H1 (cell line): Measurements from ENCODE around the gene SLC7A9. TPM values are rescaled to one million over a fixed set of nuclear protein-coding genes. Genes with fewer than 3 reads are reported as not detected.

Experiments
- EGR1 ChIP-seq: IDR thresholded peaks from 2 replicates; pipeline ENCODE4 v1.6.1; 2011; ENCODE audit warnings: low read depth, low read length, borderline replicate concordance
- polyA plus RNA-seq, 7 experiments: library from polyadenylated mRNA; depleted of rRNA in 3 of 7; stranded (reverse) in 5 of 7; unstranded in 2 of 7; fragments of >200 nt in 5 of 7; fragments of 200-250 nt in 2 of 7; gene quantifications; 1 replicate in 5 of 7; 2 replicates in 1 of 7; 4 replicates in 1 of 7; pipeline versions ENCODE4 v1.2.1 to v1.2.3, GENCODE V29; 2011 to 2013; ENCODE audit warnings: missing spikeins in 2 of 7, mixed read lengths in 2 of 7
- total RNA-seq: library from RNA; stranded (reverse); fragmentation: NEBNext Ultra II Directional; extraction: Animal tissue kit (Norgen Biotek cat#: 25700); gene quantifications from 2 replicates; pipeline ENCODE4 v1.2.1, GENCODE V29; 2021
- TF ChIP-seq, protein P1 (sequence below): fragments of 300-600 bp; sonication (generic); IDR thresholded peaks from 2 replicates; pipeline ENCODE4 v1.7.1; 2012; ENCODE audit warnings: low read length, moderate library complexity, mild to moderate bottlenecking, inconsistent platforms; ENCODE audit not compliant: insufficient replicate concordance

Gene SLC7A9
- total and polyA plus RNA-seq, 2 of the 8 experiments (the other 6 are each of a cell fraction or from before 2014, with no cell fraction given): 0.15 TPM; not detected in 1

DNA sequence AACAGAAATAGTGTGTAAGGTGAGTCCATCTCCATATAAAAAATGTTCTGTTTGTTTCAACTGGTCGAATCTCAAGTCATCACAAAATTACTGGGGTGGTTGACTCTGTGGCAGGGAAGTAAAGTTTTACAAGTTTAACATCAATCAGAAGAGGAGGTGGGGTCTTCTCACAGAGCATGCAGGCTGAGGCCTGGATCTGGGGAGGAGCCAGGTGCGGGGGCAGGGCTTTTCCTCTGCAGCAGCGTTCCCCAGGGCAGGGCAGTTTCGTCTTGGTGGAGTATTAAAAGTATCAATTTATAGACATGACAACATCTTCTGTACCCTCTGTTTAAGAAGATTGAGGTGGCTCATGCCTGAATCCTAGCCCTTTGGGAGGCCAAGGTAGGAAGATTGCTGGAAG, 68.8 kb downstream of the SLC7A9 start (continued):
- TF ChIP-seq, protein P1, sequence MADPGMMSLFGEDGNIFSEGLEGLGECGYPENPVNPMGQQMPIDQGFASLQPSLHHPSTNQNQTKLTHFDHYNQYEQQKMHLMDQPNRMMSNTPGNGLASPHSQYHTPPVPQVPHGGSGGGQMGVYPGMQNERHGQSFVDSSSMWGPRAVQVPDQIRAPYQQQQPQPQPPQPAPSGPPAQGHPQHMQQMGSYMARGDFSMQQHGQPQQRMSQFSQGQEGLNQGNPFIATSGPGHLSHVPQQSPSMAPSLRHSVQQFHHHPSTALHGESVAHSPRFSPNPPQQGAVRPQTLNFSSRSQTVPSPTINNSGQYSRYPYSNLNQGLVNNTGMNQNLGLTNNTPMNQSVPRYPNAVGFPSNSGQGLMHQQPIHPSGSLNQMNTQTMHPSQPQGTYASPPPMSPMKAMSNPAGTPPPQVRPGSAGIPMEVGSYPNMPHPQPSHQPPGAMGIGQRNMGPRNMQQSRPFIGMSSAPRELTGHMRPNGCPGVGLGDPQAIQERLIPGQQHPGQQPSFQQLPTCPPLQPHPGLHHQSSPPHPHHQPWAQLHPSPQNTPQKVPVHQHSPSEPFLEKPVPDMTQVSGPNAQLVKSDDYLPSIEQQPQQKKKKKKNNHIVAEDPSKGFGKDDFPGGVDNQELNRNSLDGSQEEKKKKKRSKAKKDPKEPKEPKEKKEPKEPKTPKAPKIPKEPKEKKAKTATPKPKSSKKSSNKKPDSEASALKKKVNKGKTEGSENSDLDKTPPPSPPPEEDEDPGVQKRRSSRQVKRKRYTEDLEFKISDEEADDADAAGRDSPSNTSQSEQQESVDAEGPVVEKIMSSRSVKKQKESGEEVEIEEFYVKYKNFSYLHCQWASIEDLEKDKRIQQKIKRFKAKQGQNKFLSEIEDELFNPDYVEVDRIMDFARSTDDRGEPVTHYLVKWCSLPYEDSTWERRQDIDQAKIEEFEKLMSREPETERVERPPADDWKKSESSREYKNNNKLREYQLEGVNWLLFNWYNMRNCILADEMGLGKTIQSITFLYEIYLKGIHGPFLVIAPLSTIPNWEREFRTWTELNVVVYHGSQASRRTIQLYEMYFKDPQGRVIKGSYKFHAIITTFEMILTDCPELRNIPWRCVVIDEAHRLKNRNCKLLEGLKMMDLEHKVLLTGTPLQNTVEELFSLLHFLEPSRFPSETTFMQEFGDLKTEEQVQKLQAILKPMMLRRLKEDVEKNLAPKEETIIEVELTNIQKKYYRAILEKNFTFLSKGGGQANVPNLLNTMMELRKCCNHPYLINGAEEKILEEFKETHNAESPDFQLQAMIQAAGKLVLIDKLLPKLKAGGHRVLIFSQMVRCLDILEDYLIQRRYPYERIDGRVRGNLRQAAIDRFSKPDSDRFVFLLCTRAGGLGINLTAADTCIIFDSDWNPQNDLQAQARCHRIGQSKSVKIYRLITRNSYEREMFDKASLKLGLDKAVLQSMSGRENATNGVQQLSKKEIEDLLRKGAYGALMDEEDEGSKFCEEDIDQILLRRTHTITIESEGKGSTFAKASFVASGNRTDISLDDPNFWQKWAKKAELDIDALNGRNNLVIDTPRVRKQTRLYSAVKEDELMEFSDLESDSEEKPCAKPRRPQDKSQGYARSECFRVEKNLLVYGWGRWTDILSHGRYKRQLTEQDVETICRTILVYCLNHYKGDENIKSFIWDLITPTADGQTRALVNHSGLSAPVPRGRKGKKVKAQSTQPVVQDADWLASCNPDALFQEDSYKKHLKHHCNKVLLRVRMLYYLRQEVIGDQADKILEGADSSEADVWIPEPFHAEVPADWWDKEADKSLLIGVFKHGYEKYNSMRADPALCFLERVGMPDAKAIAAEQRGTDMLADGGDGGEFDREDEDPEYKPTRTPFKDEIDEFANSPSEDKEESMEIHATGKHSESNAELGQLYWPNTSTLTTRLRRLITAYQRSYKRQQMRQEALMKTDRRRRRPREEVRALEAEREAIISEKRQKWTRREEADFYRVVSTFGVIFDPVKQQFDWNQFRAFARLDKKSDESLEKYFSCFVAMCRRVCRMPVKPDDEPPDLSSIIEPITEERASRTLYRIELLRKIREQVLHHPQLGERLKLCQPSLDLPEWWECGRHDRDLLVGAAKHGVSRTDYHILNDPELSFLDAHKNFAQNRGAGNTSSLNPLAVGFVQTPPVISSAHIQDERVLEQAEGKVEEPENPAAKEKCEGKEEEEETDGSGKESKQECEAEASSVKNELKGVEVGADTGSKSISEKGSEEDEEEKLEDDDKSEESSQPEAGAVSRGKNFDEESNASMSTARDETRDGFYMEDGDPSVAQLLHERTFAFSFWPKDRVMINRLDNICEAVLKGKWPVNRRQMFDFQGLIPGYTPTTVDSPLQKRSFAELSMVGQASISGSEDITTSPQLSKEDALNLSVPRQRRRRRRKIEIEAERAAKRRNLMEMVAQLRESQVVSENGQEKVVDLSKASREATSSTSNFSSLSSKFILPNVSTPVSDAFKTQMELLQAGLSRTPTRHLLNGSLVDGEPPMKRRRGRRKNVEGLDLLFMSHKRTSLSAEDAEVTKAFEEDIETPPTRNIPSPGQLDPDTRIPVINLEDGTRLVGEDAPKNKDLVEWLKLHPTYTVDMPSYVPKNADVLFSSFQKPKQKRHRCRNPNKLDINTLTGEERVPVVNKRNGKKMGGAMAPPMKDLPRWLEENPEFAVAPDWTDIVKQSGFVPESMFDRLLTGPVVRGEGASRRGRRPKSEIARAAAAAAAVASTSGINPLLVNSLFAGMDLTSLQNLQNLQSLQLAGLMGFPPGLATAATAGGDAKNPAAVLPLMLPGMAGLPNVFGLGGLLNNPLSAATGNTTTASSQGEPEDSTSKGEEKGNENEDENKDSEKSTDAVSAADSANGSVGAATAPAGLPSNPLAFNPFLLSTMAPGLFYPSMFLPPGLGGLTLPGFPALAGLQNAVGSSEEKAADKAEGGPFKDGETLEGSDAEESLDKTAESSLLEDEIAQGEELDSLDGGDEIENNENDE: no peak
- TF ChIP-seq EGR1: no peak
- TF ChIP-seq, all 59 proteins: peak for 0
